Measurements from ENCODE around the gene ENG. TPM values are rescaled to one million over a fixed set of nuclear protein-coding genes. Genes with fewer than 3 reads are reported as not detected.

Gene ENG
- polyA plus RNA-seq, 10 donors: 40.6 to 74.5 (median 52.4) TPM

- peak in 1 of 3 donors; percentile 76 for DNase-seq
These were observed 76.0 kb downstream of the ENG start, which contains the start of gene SH2D3C for GRCh38 chr9:127778280-127779135. Gene SH2D3C, minus strand, starts transcription at chr9:127778666. Its CDS starts 39 bp downstream, at chr9:127778627.

- DNase-seq: no peak
These were observed 77.0 kb downstream of the ENG start for GRCh38 chr9:127777368-127777980.

GRCh38 chr9:127776924-127777289, 77.6 kb downstream of the ENG start:
- DNase-seq: no peak

- peak in 1 of 3 donors; percentile 60 for DNase-seq
These were observed 78.1 kb downstream of the ENG start for GRCh38 chr9:127776195-127776923.

GRCh38 chr9:127773981-127774380, 80.5 kb downstream of the ENG start:
- no peak for DNase-seq

- DNase-seq: no peak
These were observed 81.2 kb downstream of the ENG start for GRCh38 chr9:127773272-127773671.

GRCh38 chr9:127772603-127773002, 81.9 kb downstream of the ENG start:
- no peak for DNase-seq

- no peak for DNase-seq
These were observed 82.8 kb downstream of the ENG start for GRCh38 chr9:127771570-127772189.

- peak; percentile 96 to 98 (median 96) for DNase-seq
These were observed 83.4 kb downstream of the ENG start for GRCh38 chr9:127770905-127771569.

GRCh38 chr9:127770583-127770904, 83.9 kb downstream of the ENG start:
- DNase-seq: no peak

- no peak for DNase-seq
These were observed 84.4 kb downstream of the ENG start for GRCh38 chr9:127769929-127770582.

GRCh38 chr9:127769101-127769500, 85.4 kb downstream of the ENG start:
- DNase-seq: no peak

GRCh38 chr9:127768698-127769097, 85.8 kb downstream of the ENG start:
- DNase-seq: no peak

- DNase-seq: peak in 1 of 3 donors; percentile 61
These were observed 86.5 kb downstream of the ENG start for GRCh38 chr9:127767909-127768331.

- DNase-seq: no peak
These were observed 87.0 kb downstream of the ENG start for GRCh38 chr9:127767410-127767809.

- DNase-seq: no peak
These were observed 89.0 kb downstream of the ENG start for GRCh38 chr9:127765418-127765817.

Other genes starting within 250 kb of the ENG start
- gene STXBP1, start 242.4 kb downstream of the ENG start, polyA plus RNA-seq (ENCODE audit: insufficient read length in 10 of 10): 10 to 100 TPM in 9 of 10 donors, 1 to 10 TPM in 1; 9.9 to 17.4 (median 14.2) TPM
- 1 to 10 TPM in 6 of 10 donors, under 1 TPM in 4; 0.64 to 1.5 (median 1.1) TPM for gene CFAP157, start 147.7 kb downstream of the ENG start, polyA plus RNA-seq (ENCODE audit: insufficient read length in 10 of 10)
- 1 to 10 TPM; 4.4 to 8.2 (median 6.4) TPM for gene PTRH1, start 139.0 kb downstream of the ENG start, polyA plus RNA-seq (ENCODE audit: insufficient read length in 10 of 10)
- under 1 TPM in 6 of 10 donors, not detected in 4; 0.03 to 0.16 (median 0.06) TPM for gene TTC16, start 138.6 kb downstream of the ENG start, polyA plus RNA-seq (ENCODE audit: insufficient read length in 10 of 10)
- gene TOR2A, start 119.4 kb downstream of the ENG start, polyA plus RNA-seq (ENCODE audit: insufficient read length in 10 of 10): 10 to 100 TPM in 1 of 10 donors, 1 to 10 TPM in 9; 5.8 to 11.8 (median 7.1) TPM
- 10 to 100 TPM; 15.5 to 24.4 (median 18.0) TPM for gene SH2D3C, start 76.0 kb downstream of the ENG start, polyA plus RNA-seq (ENCODE audit: insufficient read length in 10 of 10)
- 10 to 100 TPM; 36.7 to 46.5 (median 41.3) TPM for gene CDK9, start 68.6 kb downstream of the ENG start, polyA plus RNA-seq (ENCODE audit: insufficient read length in 10 of 10)
- 10 to 100 TPM; 28.8 to 42.1 (median 37.9) TPM for gene FPGS, start 51.8 kb downstream of the ENG start, polyA plus RNA-seq (ENCODE audit: insufficient read length in 10 of 10)
- 1,000 to 10,000 TPM in 7 of 10 donors, 100 to 1,000 TPM in 3; 607 to 1,079 (median 1,015) TPM for gene AK1, start 23.0 kb upstream of the ENG start, polyA plus RNA-seq (ENCODE audit: insufficient read length in 10 of 10)
- gene ST6GALNAC6, start 44.9 kb upstream of the ENG start, polyA plus RNA-seq (ENCODE audit: insufficient read length in 10 of 10): 10 to 100 TPM; 40.4 to 58.5 (median 46.6) TPM
- 10 to 100 TPM; 24.8 to 41.2 (median 29.6) TPM for gene ST6GALNAC4, start 62.4 kb upstream of the ENG start, polyA plus RNA-seq (ENCODE audit: insufficient read length in 10 of 10)
- gene PIP5KL1, start 76.1 kb upstream of the ENG start, polyA plus RNA-seq (ENCODE audit: insufficient read length in 10 of 10): 1 to 10 TPM; 1.3 to 5.7 (median 2.1) TPM
- 10 to 100 TPM; 15.7 to 25.3 (median 22.5) TPM for gene DPM2, start 83.2 kb upstream of the ENG start, polyA plus RNA-seq (ENCODE audit: insufficient read length in 10 of 10)
- 10 to 100 TPM; 15.4 to 27.3 (median 17.4) TPM for gene EEIG1, start 126.3 kb upstream of the ENG start, polyA plus RNA-seq (ENCODE audit: insufficient read length in 10 of 10)
- gene NAIF1, start 212.7 kb upstream of the ENG start, polyA plus RNA-seq (ENCODE audit: insufficient read length in 10 of 10): 1 to 10 TPM; 6.3 to 9.2 (median 8.0) TPM
- 10 to 100 TPM in 9 of 10 donors, 1 to 10 TPM in 1; 9.6 to 16.2 (median 12.0) TPM for gene SLC25A25, start 213.6 kb upstream of the ENG start, polyA plus RNA-seq (ENCODE audit: insufficient read length in 10 of 10)